ENCODE measurements around the gene KDM4E. TPM values are rescaled to one million over a fixed set of nuclear protein-coding genes. Genes with fewer than 3 reads are reported as not detected.

The KDM4E gene
- polyA plus RNA-seq, 1 of the 3 experiments (the other 2 are of a cell fraction): 0.02 TPM

- H3K4me2 ChIP-seq: no peak overlapping the region
- H3K27me3 ChIP-seq (ENCODE audit: insufficient read depth): no peaks in the 10 kb centered on the region
- TF ChIP-seq YY1 (IDR thresholded peaks at IDR 0.05; ENCODE audit: low read depth) (no peak), MEF2A (IDR thresholded peaks at IDR 0.05; ENCODE audit: borderline replicate concordance, low read depth) (no peak), REST (IDR thresholded peaks at IDR 0.05; ENCODE audit: low read depth, low read length) (no peak), RFX5 (IDR thresholded peaks at IDR 0.05; ENCODE audit: low read length) (no peak)
- H3K4me3 ChIP-seq (ENCODE audit: low read depth in 2 of 2, low read length in 1 of 2): no peak overlapping the region
- H3K27ac ChIP-seq (ENCODE audit: low read depth in 2 of 2, low read length in 1 of 2): no peak overlapping the region
- no peaks in the 10 kb centered on the region for H3K36me3 ChIP-seq (replicated peaks in 1 of 2; ENCODE audit: control insufficient read depth in 1 of 2, insufficient read depth in 2 of 2, low read length in 1 of 2)
- H3K79me2 ChIP-seq (ENCODE audit: insufficient read depth): no peaks in the 10 kb centered on the region
- H4K20me1 ChIP-seq (ENCODE audit: insufficient read depth): no peaks in the 10 kb centered on the region
- DNase-seq: no peak
- H3K9ac ChIP-seq: no peak overlapping the region
- ChIA-PET POLR2A (no interaction called here), CTCF (no interaction called here)
- WGBS (ENCODE audit: low lambda C conversion rate): 43% methylated on average over 3 of the region's 3 CpGs
- no peaks in the 10 kb centered on the region for H3K9me3 ChIP-seq
- H3F3A ChIP-seq (replicated peaks; ENCODE audit: insufficient read depth): no peaks in the 10 kb centered on the region
- H3K4me1 ChIP-seq (ENCODE audit: control insufficient read depth in 1 of 2, insufficient read depth in 2 of 2, low read depth in 1 of 2, low read length in 1 of 2): no peaks in the 10 kb centered on the region; a peak in 1 of 4 replicates
- H2AFZ ChIP-seq (ENCODE audit: low read depth): no peak overlapping the region
- H3K9me2 ChIP-seq: no peaks in the 10 kb centered on the region
Observed at GRCh38 chr11:95028357-95028756, 3.3 kb downstream of the KDM4E start.

- Histone ChIP-seq H3K36me3 (replicated peaks in 1 of 2; ENCODE audit: control insufficient read depth in 1 of 2, insufficient read depth in 2 of 2, low read length in 1 of 2) (no peaks in the 10 kb centered on the region), H3K9me2 (no peaks in the 10 kb centered on the region), H3K9me3 (no peaks in the 10 kb centered on the region), H3K79me2 (ENCODE audit: insufficient read depth) (no peaks in the 10 kb centered on the region), H3K4me2 (no peak overlapping the region), H3F3A (replicated peaks; ENCODE audit: insufficient read depth) (no peaks in the 10 kb centered on the region), H3K9ac (no peak overlapping the region), H3K27ac (ENCODE audit: low read depth in 2 of 2, low read length in 1 of 2) (no peak overlapping the region), H4K20me1 (ENCODE audit: insufficient read depth) (no peaks in the 10 kb centered on the region), H3K27me3 (ENCODE audit: insufficient read depth) (no peaks in the 10 kb centered on the region), H2AFZ (ENCODE audit: low read depth) (no peak overlapping the region), H3K4me1 (ENCODE audit: control insufficient read depth in 1 of 2, insufficient read depth in 2 of 2, low read depth in 1 of 2, low read length in 1 of 2) (no peaks in the 10 kb centered on the region; a peak in 1 of 4 replicates), H3K4me3 (ENCODE audit: low read depth in 2 of 2, low read length in 1 of 2) (no peak overlapping the region)
- 64% methylated on average over 1 of the region's 1 CpG for WGBS (ENCODE audit: low lambda C conversion rate)
- ChIA-PET POLR2A (no interaction called here), CTCF (interaction anchor here (1.3 to 1.5 kb wide), 3 partner anchors 14 to 46 kb away, joined by 3 to 4 read pairs (median 3); no protein-coding TSS in a partner anchor)
- no peak for DNase-seq
- TF ChIP-seq SIN3A (IDR thresholded peaks at IDR 0.05; ENCODE audit: borderline replicate concordance, low read depth, low read length) (no peak), ZBTB33 (IDR thresholded peaks at IDR 0.05; ENCODE audit: borderline replicate concordance, low read depth) (no peak), EP300 (IDR thresholded peaks at IDR 0.05; ENCODE audit: borderline replicate concordance in 1 of 2, low read depth in 1 of 2, low read length in 1 of 2) (no peak), SMC3 (IDR thresholded peaks at IDR 0.05; ENCODE audit: low read depth, low read length) (no peak), FOSL2 (IDR thresholded peaks at IDR 0.05; ENCODE audit: borderline replicate concordance, low read depth) (no peak), YY1 (IDR thresholded peaks at IDR 0.05; ENCODE audit: low read depth) (no peak), PBX3 (IDR thresholded peaks at IDR 0.05) (no peak), CTCF (IDR thresholded peaks at IDR 0.05) (no peak), ELF1 (IDR thresholded peaks at IDR 0.05) (no peak), RCOR1 (IDR thresholded peaks at IDR 0.05; ENCODE audit: low read length) (no peak), USF2 (IDR thresholded peaks at IDR 0.05; ENCODE audit: borderline replicate concordance, low read depth, low read length) (no peak)
Observed at GRCh38 chr11:95033051-95033450, 8.0 kb downstream of the KDM4E start.

Data from SK-N-SH (cell line).